Stomach (tissue), 4 donors: ENCODE results near the gene GSTA2.

ENCODE experiments used
- CTCF ChIP-seq, 7 experiments: fragments of 450-650 bp in 4 of 7; fragments of 200-600 bp in 3 of 7; sonication (generic) in 3 of 7; IDR thresholded peaks; one replicate each; pipeline ENCODE4 v1.5.1; 2016 to 2019; ENCODE audit warnings: antibody characterized with exemption in 7 of 7, control low read depth in 2 of 7, mild to moderate bottlenecking in 1 of 7
- EP300 ChIP-seq: sonication (generic); formaldehyde crosslinking; IDR thresholded peaks from one replicate; pipeline ENCODE4 v1.6.1; 2017; ENCODE audit warnings: antibody characterized with exemption
- POLR2A ChIP-seq, 4 donors: fragments of 450-650 bp; IDR thresholded peaks; one replicate each; pipeline ENCODE4 v1.6.1; 2016; ENCODE audit warnings: antibody characterized with exemption in 4 of 4, control low read depth in 2 of 4, mild to moderate bottlenecking in 1 of 4, moderate library complexity in 1 of 4

DNA sequence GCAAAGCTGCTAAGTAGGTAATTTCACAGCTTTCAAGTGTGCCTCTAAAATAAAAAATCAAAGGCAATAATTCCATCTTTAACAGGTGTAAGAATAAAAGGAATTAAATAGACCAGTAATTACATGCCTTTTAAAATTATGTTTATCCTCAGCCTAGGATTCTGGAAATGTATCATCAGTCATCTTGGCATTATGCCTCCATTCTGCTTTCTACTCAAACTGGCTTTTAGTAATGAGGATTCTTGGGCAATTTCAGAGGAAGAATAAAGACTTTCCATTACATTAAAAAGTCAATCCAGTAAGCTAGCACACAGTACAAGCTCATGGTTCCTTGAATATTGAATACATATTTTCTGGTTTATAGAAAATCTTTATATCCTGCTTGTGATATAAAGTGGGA lies 44.7 kb downstream of the GSTA2 start:
- TF ChIP-seq POLR2A (IDR thresholded peaks at IDR 0.05) (no peak), CTCF (IDR thresholded peaks at IDR 0.05) (no peak), EP300 (no peak)
